Stimulated activated CD4-positive, alpha-beta T cell treated with anti-CD3 and anti-CD28 coated beads, Interleukin-4, amount 100 ng/mL, for 1 hour (primary cell): ENCODE measurements around the gene SNORC.
"Not testable (repeated sequence)": the region's sequence is repeated elsewhere in the genome, so short reads cannot be mapped to it uniquely, and the experiment has no call there.

Source experiments
- DNase-seq: peaks from one replicate; pipeline ENCODE4 v3.0.0-alpha.2; 2020

Gene SNORC

GRCh38 chr2:232897598-232898408, 27.7 kb downstream of the SNORC start:
- peak; percentile 34 for DNase-seq

GRCh38 chr2:232898592-232899543, 28.8 kb downstream of the SNORC start:
- DNase-seq, result no peak

- no peak for DNase-seq
Measured at GRCh38 chr2:232900811-232901735, 31.0 kb downstream of the SNORC start.

- DNase-seq, result peak; percentile 29
Measured at GRCh38 chr2:232901736-232902578, 31.9 kb downstream of the SNORC start.

- no peak for DNase-seq
Measured at GRCh38 chr2:232903989-232904388, 33.9 kb downstream of the SNORC start.

GRCh38 chr2:232906867-232907717, 37.0 kb downstream of the SNORC start:
- not testable (repeated sequence) for DNase-seq

- DNase-seq, result not testable (repeated sequence)
Measured at GRCh38 chr2:232907718-232908085, 37.6 kb downstream of the SNORC start.

GRCh38 chr2:232908695-232909094, 38.6 kb downstream of the SNORC start:
- DNase-seq, result no peak

- DNase-seq, result no peak
Measured at GRCh38 chr2:232910376-232910775, 40.3 kb downstream of the SNORC start.

GRCh38 chr2:232911712-232912277, 41.7 kb downstream of the SNORC start:
- no peak for DNase-seq

- DNase-seq, result no peak
Measured at GRCh38 chr2:232913903-232914302, 43.8 kb downstream of the SNORC start.

GRCh38 chr2:232919141-232919540, 49.1 kb downstream of the SNORC start:
- no peak for DNase-seq

- no peak for DNase-seq
Measured at GRCh38 chr2:232920055-232920454, 50.0 kb downstream of the SNORC start.

- DNase-seq, result no peak
Measured at GRCh38 chr2:232920760-232921159, 50.7 kb downstream of the SNORC start.

- DNase-seq, result no peak
Measured at GRCh38 chr2:232924433-232924832, 54.4 kb downstream of the SNORC start.

- DNase-seq, result no peak
Measured at GRCh38 chr2:232925153-232925820, 55.2 kb downstream of the SNORC start.

GRCh38 chr2:232925821-232926156, 55.7 kb downstream of the SNORC start:
- DNase-seq, result no peak

- DNase-seq, result no peak
Measured at GRCh38 chr2:232926431-232926939, 56.4 kb downstream of the SNORC start.

GRCh38 chr2:232927032-232927792, 57.1 kb downstream of the SNORC start:
- no peak for DNase-seq
